Liver (tissue), 9 donors: ENCODE data around the gene CACNA1B. TPM values are rescaled to one million over a fixed set of nuclear protein-coding genes. Genes with fewer than 3 reads are reported as not detected.

Experiments used
- DNase-seq: peaks from one replicate; pipeline ENCODE4 v3.0.0-alpha.2; 2017; ENCODE audit warnings: low spot score
- H3K27ac ChIP-seq, 2 donors: one replicate each; pipeline ENCODE4 v1.7.0; 2013; ENCODE audit warnings: inconsistent platforms in 2 of 2, low read length in 2 of 2, control low read depth in 1 of 2, low read depth in 1 of 2, mild to moderate bottlenecking in 1 of 2
- H3K27me3 ChIP-seq, 4 donors: one replicate each; pipeline versions ENCODE4 v1.6.1 to v1.7.0; 2013; ENCODE audit warnings: low read length in 3 of 4, inconsistent platforms in 1 of 4, mild to moderate bottlenecking in 1 of 4, moderate library complexity in 1 of 4; ENCODE audit not compliant: control insufficient read depth in 4 of 4, insufficient read depth in 4 of 4
- H3K36me3 ChIP-seq, 4 donors: one replicate each; pipeline versions ENCODE4 v1.6.1 to v1.7.0; 2013; ENCODE audit warnings: low read length in 3 of 4, mild to moderate bottlenecking in 3 of 4, low read depth in 1 of 4, moderate library complexity in 1 of 4; ENCODE audit not compliant: control insufficient read depth in 4 of 4, insufficient read depth in 3 of 4
- H3K4me1 ChIP-seq, 4 donors: one replicate each; pipeline versions ENCODE4 v1.6.1 to v1.7.0; 2013; ENCODE audit warnings: low read length in 3 of 4, mild to moderate bottlenecking in 3 of 4, moderate library complexity in 1 of 4; ENCODE audit not compliant: control insufficient read depth in 4 of 4, insufficient read depth in 4 of 4
- H3K4me3 ChIP-seq, 3 donors: one replicate each; pipeline versions ENCODE4 v1.6.1 to v1.7.0; 2013; ENCODE audit warnings: low read length in 3 of 3, control low read depth in 1 of 3, low read depth in 1 of 3, mild to moderate bottlenecking in 1 of 3
- H3K9ac ChIP-seq, 2 donors: one replicate each; pipeline ENCODE4 v1.7.0; 2013; ENCODE audit warnings: low read length in 2 of 2, mild to moderate bottlenecking in 2 of 2, moderate library complexity in 2 of 2, control low read depth in 1 of 2, low read depth in 1 of 2
- H3K9me3 ChIP-seq, 4 donors: one replicate each; pipeline versions ENCODE4 v1.6.1 to v1.7.0; 2013; ENCODE audit warnings: low read length in 3 of 4; ENCODE audit not compliant: control insufficient read depth in 4 of 4
- EGR1 ChIP-seq, 2 donors: IDR thresholded peaks; 2 replicates each; pipeline ENCODE4 v1.6.1; 2016 to 2018; ENCODE audit warnings: antibody characterized with exemption in 2 of 2, low read depth in 2 of 2
- FOXA1 ChIP-seq: IDR thresholded peaks from 2 replicates; pipeline ENCODE4 v1.6.1; 2016; ENCODE audit warnings: antibody characterized with exemption
- GABPA ChIP-seq, 2 donors: IDR thresholded peaks in 1 of 2; conservative IDR thresholded peaks in 1 of 2; 2 replicates each; pipeline ENCODE4 v1.6.1; 2016; ENCODE audit warnings: antibody characterized with exemption in 2 of 2, mild to moderate bottlenecking in 1 of 2, moderate library complexity in 1 of 2
- HNF4A ChIP-seq, 2 donors: conservative IDR thresholded peaks; 2 replicates each; pipeline ENCODE4 v1.6.1; 2016; ENCODE audit warnings: antibody characterized with exemption in 2 of 2, mild to moderate bottlenecking in 2 of 2
- JUND ChIP-seq, 2 donors: IDR thresholded peaks; 2 replicates each; pipeline ENCODE4 v1.6.1; 2016; ENCODE audit warnings: antibody characterized with exemption in 2 of 2
- RAD21 ChIP-seq, 2 donors: IDR thresholded peaks; 2 replicates each; pipeline ENCODE4 v1.6.1; 2016; ENCODE audit warnings: antibody characterized with exemption in 2 of 2, mild to moderate bottlenecking in 2 of 2
- RXRA ChIP-seq, 2 donors: IDR thresholded peaks; 2 replicates each; pipeline ENCODE4 v1.6.1; 2017 to 2018; ENCODE audit warnings: antibody characterized with exemption in 2 of 2, mild to moderate bottlenecking in 1 of 2
- SP1 ChIP-seq: IDR thresholded peaks from 2 replicates; pipeline ENCODE4 v1.6.1; 2018; ENCODE audit warnings: antibody characterized with exemption, mild to moderate bottlenecking
- TAF1 ChIP-seq: conservative IDR thresholded peaks from 2 replicates; pipeline ENCODE4 v1.6.1; 2016; ENCODE audit warnings: antibody characterized with exemption, mild to moderate bottlenecking
- YY1 ChIP-seq: IDR thresholded peaks from 2 replicates; pipeline ENCODE4 v1.6.1; 2016; ENCODE audit warnings: antibody characterized with exemption, mild to moderate bottlenecking
- WGBS: extraction: QIAGEN DNeasy Blood & Tissue Kit; methylation state at CpG from one replicate; pipeline ENCODE4 v1.1.7; 2013; 5-methylcytosine and 5-hydroxymethylcytosine counted together
- polyA plus RNA-seq, 2 donors: library from polyadenylated mRNA; stranded (reverse) in 1 of 2; unstranded in 1 of 2; fragments of 200-250 nt in 1 of 2; fragments of >200 nt in 1 of 2; fragmentation: Nextera tagmentation in 1 of 2; extraction: Ambion mirVana in 1 of 2; gene quantifications; one replicate each; pipeline versions ENCODE4 v1.2.1 to v1.2.3, GENCODE V29; 2013 to 2015
- total RNA-seq, 2 donors: library from RNA; depleted of rRNA; stranded (reverse); fragments of >200 nt; gene quantifications; one replicate each; pipeline ENCODE4 v1.2.3, GENCODE V29; 2014
- TF ChIP-seq, protein P1 (sequence below): IDR thresholded peaks from 2 replicates; pipeline ENCODE4 v1.6.1; 2016; ENCODE audit warnings: antibody characterized with exemption
- TF ChIP-seq, protein P2 (sequence below): fragments of 150-350 bp; IDR thresholded peaks from 2 replicates; pipeline ENCODE4 v1.5.1; 2017; ENCODE audit warnings: improper control_type of control experiment, low read depth, low read length; ENCODE audit not compliant: missing input control
- TF ChIP-seq, protein P3 (sequence below): IDR thresholded peaks from 2 replicates; pipeline ENCODE4 v1.6.1; 2016; ENCODE audit warnings: antibody characterized with exemption
- TF ChIP-seq, protein P4 (sequence below): IDR thresholded peaks from 2 replicates; pipeline ENCODE4 v1.6.1; 2016; ENCODE audit warnings: antibody characterized with exemption
- TF ChIP-seq, protein P5 (sequence below): IDR thresholded peaks from 2 replicates; pipeline ENCODE4 v1.6.1; 2016; ENCODE audit warnings: antibody characterized with exemption, mild to moderate bottlenecking
- donor health status: healthy.
- donor health status: healthy.
- donor health status: healthy.
- donor health status: healthy.
- donor health status: healthy.

Gene CACNA1B
- total and polyA plus RNA-seq, 4 donors = under 0.01 to 0.05 TPM; not detected in 2

DNA sequence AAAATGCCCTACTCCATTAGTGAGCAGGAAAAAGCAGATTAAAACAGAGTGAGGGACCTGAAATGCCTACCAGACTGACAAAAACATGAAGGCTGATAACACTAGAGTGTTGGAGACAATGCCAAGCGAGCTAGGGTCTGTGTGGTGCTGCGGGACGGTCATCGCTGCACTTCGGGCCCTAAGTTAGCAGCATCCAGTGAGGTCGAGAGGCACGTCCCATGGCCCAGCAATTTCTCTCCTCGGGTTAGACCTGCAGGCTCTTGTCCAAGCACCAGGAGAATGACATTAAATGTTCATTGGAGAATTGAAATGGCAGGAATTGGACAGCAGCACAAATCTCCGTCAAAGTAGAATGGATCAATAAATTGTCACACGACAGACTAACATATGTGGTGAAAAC, 5.3 kb upstream of the CACNA1B start:
- H3K9me3 ChIP-seq = no peaks in the 10 kb centered on the region
- WGBS = 78% methylated on average over 10 of the region's 10 CpGs
- H3K4me1 ChIP-seq = no peaks in the 10 kb centered on the region
- no peak overlapping the region for H3K27ac ChIP-seq
- H3K9ac ChIP-seq = no peak overlapping the region
- no peak for DNase-seq
- H3K4me3 ChIP-seq = no peak overlapping the region
- TF ChIP-seq, protein P1, sequence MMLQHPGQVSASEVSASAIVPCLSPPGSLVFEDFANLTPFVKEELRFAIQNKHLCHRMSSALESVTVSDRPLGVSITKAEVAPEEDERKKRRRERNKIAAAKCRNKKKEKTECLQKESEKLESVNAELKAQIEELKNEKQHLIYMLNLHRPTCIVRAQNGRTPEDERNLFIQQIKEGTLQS = no peak
- TF ChIP-seq YY1 (no peak), TAF1 (no peak), RXRA (IDR thresholded peaks at IDR 0.05) (no peak), GABPA (IDR thresholded peaks at IDR 0.05 in 1 of 2, conservative IDR thresholded peaks at IDR 0.05 in 1 of 2) (no peak), HNF4A (conservative IDR thresholded peaks at IDR 0.05) (no peak), FOXA1 (no peak), JUND (IDR thresholded peaks at IDR 0.05) (no peak), SP1 (no peak), RAD21 (IDR thresholded peaks at IDR 0.05) (no peak), EGR1 (IDR thresholded peaks at IDR 0.05; ENCODE audit: low read depth in 2 of 2) (no peak)
- TF ChIP-seq, protein P2, sequence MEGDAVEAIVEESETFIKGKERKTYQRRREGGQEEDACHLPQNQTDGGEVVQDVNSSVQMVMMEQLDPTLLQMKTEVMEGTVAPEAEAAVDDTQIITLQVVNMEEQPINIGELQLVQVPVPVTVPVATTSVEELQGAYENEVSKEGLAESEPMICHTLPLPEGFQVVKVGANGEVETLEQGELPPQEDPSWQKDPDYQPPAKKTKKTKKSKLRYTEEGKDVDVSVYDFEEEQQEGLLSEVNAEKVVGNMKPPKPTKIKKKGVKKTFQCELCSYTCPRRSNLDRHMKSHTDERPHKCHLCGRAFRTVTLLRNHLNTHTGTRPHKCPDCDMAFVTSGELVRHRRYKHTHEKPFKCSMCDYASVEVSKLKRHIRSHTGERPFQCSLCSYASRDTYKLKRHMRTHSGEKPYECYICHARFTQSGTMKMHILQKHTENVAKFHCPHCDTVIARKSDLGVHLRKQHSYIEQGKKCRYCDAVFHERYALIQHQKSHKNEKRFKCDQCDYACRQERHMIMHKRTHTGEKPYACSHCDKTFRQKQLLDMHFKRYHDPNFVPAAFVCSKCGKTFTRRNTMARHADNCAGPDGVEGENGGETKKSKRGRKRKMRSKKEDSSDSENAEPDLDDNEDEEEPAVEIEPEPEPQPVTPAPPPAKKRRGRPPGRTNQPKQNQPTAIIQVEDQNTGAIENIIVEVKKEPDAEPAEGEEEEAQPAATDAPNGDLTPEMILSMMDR = no peak
- TF ChIP-seq, protein P3, sequence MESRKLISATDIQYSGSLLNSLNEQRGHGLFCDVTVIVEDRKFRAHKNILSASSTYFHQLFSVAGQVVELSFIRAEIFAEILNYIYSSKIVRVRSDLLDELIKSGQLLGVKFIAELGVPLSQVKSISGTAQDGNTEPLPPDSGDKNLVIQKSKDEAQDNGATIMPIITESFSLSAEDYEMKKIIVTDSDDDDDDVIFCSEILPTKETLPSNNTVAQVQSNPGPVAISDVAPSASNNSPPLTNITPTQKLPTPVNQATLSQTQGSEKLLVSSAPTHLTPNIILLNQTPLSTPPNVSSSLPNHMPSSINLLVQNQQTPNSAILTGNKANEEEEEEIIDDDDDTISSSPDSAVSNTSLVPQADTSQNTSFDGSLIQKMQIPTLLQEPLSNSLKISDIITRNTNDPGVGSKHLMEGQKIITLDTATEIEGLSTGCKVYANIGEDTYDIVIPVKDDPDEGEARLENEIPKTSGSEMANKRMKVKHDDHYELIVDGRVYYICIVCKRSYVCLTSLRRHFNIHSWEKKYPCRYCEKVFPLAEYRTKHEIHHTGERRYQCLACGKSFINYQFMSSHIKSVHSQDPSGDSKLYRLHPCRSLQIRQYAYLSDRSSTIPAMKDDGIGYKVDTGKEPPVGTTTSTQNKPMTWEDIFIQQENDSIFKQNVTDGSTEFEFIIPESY = no peak
- TF ChIP-seq, protein P4, sequence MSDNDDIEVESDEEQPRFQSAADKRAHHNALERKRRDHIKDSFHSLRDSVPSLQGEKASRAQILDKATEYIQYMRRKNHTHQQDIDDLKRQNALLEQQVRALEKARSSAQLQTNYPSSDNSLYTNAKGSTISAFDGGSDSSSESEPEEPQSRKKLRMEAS = no peak
- TF ChIP-seq, protein P5, sequence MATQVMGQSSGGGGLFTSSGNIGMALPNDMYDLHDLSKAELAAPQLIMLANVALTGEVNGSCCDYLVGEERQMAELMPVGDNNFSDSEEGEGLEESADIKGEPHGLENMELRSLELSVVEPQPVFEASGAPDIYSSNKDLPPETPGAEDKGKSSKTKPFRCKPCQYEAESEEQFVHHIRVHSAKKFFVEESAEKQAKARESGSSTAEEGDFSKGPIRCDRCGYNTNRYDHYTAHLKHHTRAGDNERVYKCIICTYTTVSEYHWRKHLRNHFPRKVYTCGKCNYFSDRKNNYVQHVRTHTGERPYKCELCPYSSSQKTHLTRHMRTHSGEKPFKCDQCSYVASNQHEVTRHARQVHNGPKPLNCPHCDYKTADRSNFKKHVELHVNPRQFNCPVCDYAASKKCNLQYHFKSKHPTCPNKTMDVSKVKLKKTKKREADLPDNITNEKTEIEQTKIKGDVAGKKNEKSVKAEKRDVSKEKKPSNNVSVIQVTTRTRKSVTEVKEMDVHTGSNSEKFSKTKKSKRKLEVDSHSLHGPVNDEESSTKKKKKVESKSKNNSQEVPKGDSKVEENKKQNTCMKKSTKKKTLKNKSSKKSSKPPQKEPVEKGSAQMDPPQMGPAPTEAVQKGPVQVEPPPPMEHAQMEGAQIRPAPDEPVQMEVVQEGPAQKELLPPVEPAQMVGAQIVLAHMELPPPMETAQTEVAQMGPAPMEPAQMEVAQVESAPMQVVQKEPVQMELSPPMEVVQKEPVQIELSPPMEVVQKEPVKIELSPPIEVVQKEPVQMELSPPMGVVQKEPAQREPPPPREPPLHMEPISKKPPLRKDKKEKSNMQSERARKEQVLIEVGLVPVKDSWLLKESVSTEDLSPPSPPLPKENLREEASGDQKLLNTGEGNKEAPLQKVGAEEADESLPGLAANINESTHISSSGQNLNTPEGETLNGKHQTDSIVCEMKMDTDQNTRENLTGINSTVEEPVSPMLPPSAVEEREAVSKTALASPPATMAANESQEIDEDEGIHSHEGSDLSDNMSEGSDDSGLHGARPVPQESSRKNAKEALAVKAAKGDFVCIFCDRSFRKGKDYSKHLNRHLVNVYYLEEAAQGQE = no peak
- H3K36me3 ChIP-seq = peaks cover 0 to 1% (median 0%) of the 10 kb centered on the region in 4 donors
- peaks cover 0 to 4% (median 1%) of the 10 kb centered on the region in 4 donors for H3K27me3 ChIP-seq

DNA sequence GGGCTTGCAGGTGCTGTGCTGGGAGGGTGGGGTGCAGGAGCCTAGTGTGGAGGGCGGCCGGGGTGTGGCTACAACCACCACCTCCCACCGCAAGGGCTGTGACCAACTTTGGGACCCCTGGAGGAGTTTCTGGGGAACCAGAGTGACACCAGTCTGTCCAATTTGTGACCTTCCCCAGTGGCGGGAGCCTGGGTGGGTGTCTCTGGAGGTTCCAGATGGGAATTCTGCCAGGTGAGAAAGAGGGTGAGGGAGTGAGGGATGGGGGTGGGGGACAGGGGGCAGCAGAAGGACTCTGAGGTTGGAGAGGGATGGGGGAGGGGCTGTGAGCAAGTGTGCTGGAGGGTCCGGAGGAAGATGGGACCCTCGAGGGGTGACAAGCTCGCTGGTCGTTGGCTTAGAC, 4.2 kb upstream of the CACNA1B start:
- TF ChIP-seq JUND (IDR thresholded peaks at IDR 0.05) (no peak), RAD21 (IDR thresholded peaks at IDR 0.05) (no peak), EGR1 (IDR thresholded peaks at IDR 0.05; ENCODE audit: low read depth in 2 of 2) (no peak), HNF4A (conservative IDR thresholded peaks at IDR 0.05) (no peak), TAF1 (no peak), SP1 (no peak)
- TF ChIP-seq, protein P3 = no peak
- TF ChIP-seq, protein P5 = no peak
- no peaks in the 10 kb centered on the region for H3K9me3 ChIP-seq
- H3K27me3 ChIP-seq = peaks cover 0 to 5% (median 1%) of the 10 kb centered on the region in 4 donors
- H3K36me3 ChIP-seq = peaks cover 0 to 1% (median 0%) of the 10 kb centered on the region in 4 donors
- peaks cover 2 to 3% (median 2%) of the 10 kb centered on the region in 4 donors for H3K4me1 ChIP-seq
- DNase-seq = no peak
- no peak overlapping the region for H3K4me3 ChIP-seq
- WGBS = 78% methylated on average over 8 of the region's 8 CpGs
- H3K27ac ChIP-seq = no peak overlapping the region
- H3K9ac ChIP-seq = no peak overlapping the region
